ENCODE results near the gene TAT. TPM values are rescaled to one million over a fixed set of nuclear protein-coding genes. Genes with fewer than 3 reads are reported as not detected.
"Not testable (repeated sequence)": the region's sequence is repeated elsewhere in the genome, so short reads cannot be mapped to it uniquely, and the experiment has no call there.

TAT gene
- total RNA-seq, 1 donor from 2014 or later = 0.35 TPM

DNA sequence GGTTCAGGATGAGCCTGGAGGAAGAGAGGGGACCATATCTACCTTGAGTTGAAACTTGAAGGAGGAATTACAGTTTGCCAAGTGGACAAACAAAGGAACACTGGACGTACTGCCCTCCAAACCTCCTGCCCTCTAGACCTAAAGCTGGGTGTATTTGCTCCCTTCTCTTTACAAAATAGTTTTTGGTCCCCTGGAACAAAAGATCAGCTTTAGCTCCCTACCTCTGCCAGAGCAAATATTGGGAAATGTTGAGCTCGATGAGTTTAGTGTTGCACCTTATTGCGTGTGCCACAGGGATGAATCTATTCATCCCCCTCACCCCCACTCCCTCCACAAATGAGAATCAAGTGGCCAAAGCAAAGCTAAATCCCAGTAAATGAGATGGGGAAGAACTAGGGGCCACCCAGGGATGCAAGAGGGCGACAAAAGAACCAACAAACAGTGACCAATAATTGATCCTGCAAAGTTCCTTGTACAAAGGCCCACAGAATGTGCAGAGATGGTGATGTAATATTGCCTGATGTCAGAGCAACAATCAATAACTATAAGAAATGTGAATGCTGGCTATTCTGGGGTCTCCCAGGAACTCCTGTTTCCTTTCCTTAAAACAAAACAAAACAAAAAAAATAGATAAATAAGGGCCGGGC, 17.2 kb upstream of the TAT start:
- no peak for DNase-seq (ENCODE audit: low spot score)
- no peaks in the 10 kb centered on the region for H3K36me3 Mint-ChIP-seq (ENCODE audit: low read depth)
- TF ChIP-seq, protein P1, sequence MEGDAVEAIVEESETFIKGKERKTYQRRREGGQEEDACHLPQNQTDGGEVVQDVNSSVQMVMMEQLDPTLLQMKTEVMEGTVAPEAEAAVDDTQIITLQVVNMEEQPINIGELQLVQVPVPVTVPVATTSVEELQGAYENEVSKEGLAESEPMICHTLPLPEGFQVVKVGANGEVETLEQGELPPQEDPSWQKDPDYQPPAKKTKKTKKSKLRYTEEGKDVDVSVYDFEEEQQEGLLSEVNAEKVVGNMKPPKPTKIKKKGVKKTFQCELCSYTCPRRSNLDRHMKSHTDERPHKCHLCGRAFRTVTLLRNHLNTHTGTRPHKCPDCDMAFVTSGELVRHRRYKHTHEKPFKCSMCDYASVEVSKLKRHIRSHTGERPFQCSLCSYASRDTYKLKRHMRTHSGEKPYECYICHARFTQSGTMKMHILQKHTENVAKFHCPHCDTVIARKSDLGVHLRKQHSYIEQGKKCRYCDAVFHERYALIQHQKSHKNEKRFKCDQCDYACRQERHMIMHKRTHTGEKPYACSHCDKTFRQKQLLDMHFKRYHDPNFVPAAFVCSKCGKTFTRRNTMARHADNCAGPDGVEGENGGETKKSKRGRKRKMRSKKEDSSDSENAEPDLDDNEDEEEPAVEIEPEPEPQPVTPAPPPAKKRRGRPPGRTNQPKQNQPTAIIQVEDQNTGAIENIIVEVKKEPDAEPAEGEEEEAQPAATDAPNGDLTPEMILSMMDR (IDR thresholded peaks at IDR 0.05) = no peak
- peaks cover 6% of the 10 kb centered on the region for H3K9me3 Mint-ChIP-seq (ENCODE audit: low read depth)
- no peaks in the 10 kb centered on the region for H3K4me1 Mint-ChIP-seq (ENCODE audit: low read depth)
- H3K27ac Mint-ChIP-seq (ENCODE audit: unreplicated experiment) = no peak overlapping the region
- no peak overlapping the region for H3K4me3 Mint-ChIP-seq (ENCODE audit: unreplicated experiment)
- peaks cover 35% of the 10 kb centered on the region for H3K27me3 Mint-ChIP-seq (ENCODE audit: low read depth)

DNA sequence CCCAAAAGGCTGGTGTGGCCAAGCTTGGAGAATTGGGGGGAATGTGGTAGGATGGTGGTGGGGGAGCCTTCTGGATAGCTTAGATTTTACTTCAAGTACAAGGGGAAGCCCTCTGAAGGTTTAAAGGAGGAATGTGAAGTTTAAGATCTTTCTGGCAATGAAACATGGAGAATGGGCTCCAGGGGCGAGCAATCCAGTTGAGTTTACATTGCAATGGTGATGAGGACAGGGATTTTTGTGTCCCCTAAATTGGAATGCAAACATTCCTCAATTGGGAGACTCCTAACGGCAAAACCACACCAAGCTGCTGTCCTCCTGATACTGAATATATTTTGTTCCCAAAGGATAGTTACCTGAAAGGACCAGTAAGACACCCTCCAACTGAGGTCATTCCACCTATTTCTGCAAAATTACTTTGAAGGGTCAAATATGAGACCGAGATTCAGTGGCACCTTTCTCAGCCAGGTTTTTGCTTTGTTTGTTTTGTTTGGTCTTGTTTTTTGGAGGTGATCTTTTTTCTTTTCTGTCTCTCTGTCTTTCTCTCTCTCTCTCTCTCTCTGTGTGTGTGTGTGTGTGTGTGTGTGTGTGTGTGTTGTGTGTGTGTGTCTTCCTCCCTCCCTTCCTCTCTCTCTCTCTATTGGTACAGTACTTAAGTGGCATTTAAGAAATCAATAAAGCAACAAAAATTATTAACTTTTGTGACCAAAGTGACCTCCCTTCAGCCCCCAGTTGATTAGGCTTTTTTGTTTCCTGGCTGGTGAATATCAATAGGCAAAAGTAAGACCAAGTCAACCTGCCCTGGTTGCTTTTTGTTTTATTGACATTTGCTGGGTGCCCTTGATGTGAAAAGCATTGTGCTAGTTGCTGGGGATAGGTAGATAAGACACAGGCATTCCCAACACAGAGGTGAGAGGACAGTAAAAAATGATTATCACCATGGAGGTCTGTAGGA, 16.4 kb upstream of the TAT start:
- no peak for DNase-seq (ENCODE audit: low spot score)
- Mint-ChIP-seq H3K36me3 (ENCODE audit: low read depth) (no peaks in the 10 kb centered on the region), H3K4me3 (ENCODE audit: unreplicated experiment) (no peak overlapping the region), H3K27ac (ENCODE audit: unreplicated experiment) (no peak overlapping the region), H3K27me3 (ENCODE audit: low read depth) (peaks cover 38% of the 10 kb centered on the region), H3K9me3 (ENCODE audit: low read depth) (no peaks in the 10 kb centered on the region), H3K4me1 (ENCODE audit: low read depth) (no peaks in the 10 kb centered on the region)
- TF ChIP-seq, protein P1 (IDR thresholded peaks at IDR 0.05) = no peak

DNA sequence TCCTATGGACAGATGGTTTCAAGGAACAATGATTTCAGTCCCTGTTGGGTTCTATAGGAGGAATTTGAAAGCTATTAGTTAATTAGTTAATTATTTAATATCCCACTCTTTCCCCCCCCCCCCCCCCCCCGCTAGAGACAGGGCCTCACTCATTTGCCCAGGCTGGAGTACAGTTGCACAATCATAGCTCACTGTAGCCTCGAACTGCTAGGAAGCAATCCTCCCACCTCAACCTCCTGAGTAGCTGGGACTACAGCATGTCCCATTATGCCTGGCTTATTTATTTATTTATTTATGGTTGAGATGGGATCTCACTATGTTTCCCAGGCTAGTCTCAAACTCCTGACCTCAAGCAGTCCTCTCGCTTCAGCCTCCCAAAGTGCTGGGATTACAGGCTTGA, 15.0 kb upstream of the TAT start:
- TF ChIP-seq, protein P1 (IDR thresholded peaks at IDR 0.05) = no peak
- H3K9me3 Mint-ChIP-seq (ENCODE audit: low read depth) = no peaks in the 10 kb centered on the region
- no peaks in the 10 kb centered on the region for H3K36me3 Mint-ChIP-seq (ENCODE audit: low read depth)
- no peak overlapping the region for H3K4me3 Mint-ChIP-seq (ENCODE audit: unreplicated experiment)
- H3K27me3 Mint-ChIP-seq (ENCODE audit: low read depth) = peaks cover 41% of the 10 kb centered on the region
- DNase-seq (ENCODE audit: low spot score) = no peak
- H3K27ac Mint-ChIP-seq (ENCODE audit: unreplicated experiment) = no peak overlapping the region
- no peaks in the 10 kb centered on the region for H3K4me1 Mint-ChIP-seq (ENCODE audit: low read depth)

DNA sequence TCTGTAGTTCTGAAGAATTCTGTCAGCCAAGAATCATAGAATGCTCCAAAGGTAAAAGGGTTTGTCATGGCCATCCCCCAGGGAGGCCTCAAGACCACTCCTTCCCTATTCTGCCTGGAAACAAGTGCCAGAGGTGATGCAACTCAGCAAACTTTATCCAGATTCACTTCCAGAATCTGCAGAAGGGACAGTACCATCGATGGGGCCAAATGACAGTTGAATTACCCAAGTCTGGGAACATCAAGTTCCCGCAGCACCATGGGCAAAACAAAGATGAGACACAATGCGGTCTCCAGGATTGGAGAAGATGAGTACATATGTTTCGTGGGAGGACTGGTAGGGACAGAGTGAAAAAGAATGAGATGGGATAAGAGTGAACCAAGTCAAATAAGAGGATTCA, 13.7 kb upstream of the TAT start:
- Mint-ChIP-seq H3K36me3 (ENCODE audit: low read depth) (no peaks in the 10 kb centered on the region), H3K4me1 (ENCODE audit: low read depth) (no peaks in the 10 kb centered on the region), H3K9me3 (ENCODE audit: low read depth) (no peaks in the 10 kb centered on the region), H3K27me3 (ENCODE audit: low read depth) (peaks cover 44% of the 10 kb centered on the region), H3K27ac (ENCODE audit: unreplicated experiment) (no peak overlapping the region), H3K4me3 (ENCODE audit: unreplicated experiment) (no peak overlapping the region)
- DNase-seq (ENCODE audit: low spot score) = no peak
- TF ChIP-seq, protein P1 (IDR thresholded peaks at IDR 0.05) = no peak

DNA sequence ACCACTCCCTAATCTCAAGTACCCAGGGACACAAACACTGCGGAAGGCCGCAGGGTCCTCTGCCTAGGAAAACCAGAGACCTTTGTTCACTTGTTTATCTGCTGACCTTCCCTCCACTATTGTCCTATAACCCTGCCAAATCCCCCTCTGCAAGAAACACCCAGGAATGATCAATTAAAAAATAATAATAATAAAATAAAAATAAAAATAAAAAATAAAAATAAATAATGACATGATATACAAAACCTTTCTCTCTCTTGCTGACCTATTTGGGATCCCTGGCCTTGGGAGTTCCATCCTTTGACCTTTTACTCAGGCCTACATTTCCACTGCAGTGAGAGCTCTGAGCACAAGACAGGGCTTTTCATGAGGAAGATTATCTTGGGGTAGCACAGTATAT, 13.2 kb upstream of the TAT start:
- not testable (repeated sequence) for H3K9me3 Mint-ChIP-seq (ENCODE audit: low read depth); H3K4me3 Mint-ChIP-seq (ENCODE audit: unreplicated experiment); H3K27ac Mint-ChIP-seq (ENCODE audit: unreplicated experiment); DNase-seq (ENCODE audit: low spot score); H3K4me1 Mint-ChIP-seq (ENCODE audit: low read depth); H3K36me3 Mint-ChIP-seq (ENCODE audit: low read depth)
- H3K27me3 Mint-ChIP-seq (ENCODE audit: low read depth) = peaks cover 47% of the 10 kb centered on the region

DNA sequence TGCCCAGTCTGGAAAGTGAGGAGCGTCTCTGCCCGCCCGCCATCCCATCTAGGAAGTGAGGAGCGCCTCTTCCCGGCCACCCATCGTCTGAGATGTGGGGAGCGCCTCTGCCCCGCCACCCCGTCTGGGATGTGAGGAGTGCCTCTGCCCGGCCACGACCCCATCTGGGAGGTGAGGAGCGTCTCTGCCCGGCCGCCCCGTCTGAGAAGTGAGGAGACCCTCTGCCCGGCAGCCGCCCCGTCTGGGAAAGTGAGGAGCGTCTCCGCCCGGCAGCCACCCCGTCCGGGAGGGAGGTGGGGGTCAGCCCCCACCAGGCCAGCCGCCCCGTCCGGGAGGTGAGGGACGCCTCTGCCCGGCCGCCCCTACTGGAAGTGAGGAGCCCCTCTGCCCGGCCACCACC, 12.4 kb upstream of the TAT start:
- not testable (repeated sequence) for H3K4me1 Mint-ChIP-seq (ENCODE audit: low read depth); H3K27ac Mint-ChIP-seq (ENCODE audit: unreplicated experiment); H3K4me3 Mint-ChIP-seq (ENCODE audit: unreplicated experiment); H3K9me3 Mint-ChIP-seq (ENCODE audit: low read depth); H3K36me3 Mint-ChIP-seq (ENCODE audit: low read depth); DNase-seq (ENCODE audit: low spot score)
- H3K27me3 Mint-ChIP-seq (ENCODE audit: low read depth) = peaks cover 52% of the 10 kb centered on the region
